COLO829 (cell line): ENCODE results near the gene NAA50.
A peak's percentile ranks its signal among the peaks of the same experiment; 100 is the strongest.

Experiments used
- DNase-seq: peaks from one replicate; pipeline ENCODE4 v3.0.0; 2012; ENCODE audit warnings: low spot score

The NAA50 gene

DNA sequence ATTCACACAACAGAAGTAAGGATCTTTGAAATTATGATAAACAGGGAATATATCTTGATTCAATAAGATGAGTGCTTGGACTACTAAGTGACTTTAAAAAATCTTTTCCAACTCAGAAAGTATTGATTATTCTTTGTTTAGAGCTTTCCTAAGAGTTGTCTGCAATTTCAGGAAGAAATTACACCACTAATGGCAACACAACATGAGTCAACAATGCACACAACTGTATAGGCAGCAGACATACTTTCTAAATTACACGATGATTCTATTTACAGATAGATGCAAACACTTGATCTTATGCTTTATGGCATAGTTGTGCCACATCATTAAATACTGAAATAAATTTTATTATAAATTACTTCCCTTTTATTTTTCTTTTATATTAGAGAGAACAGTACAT lies 4.4 kb downstream of the NAA50 start:
- DNase-seq, result no peak

DNA sequence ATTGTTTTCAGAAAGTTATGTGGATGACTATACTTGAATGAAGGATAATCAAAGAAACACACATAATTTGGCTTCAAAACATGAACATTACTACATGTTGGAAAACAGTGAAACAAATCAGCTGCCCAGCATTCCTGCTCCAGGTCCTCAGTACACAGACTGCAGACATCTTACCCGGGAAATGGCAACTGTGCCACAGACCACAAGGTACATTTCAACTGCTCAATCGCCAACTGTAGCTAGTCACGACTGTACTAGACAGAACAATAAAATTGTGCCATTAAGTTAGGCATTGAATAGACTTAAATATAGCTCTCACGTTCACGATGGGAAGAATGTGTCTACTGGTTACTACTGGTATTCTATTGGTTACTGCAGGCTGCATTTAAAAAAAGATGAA lies 5.0 kb downstream of the NAA50 start:
- DNase-seq, result no peak

DNA sequence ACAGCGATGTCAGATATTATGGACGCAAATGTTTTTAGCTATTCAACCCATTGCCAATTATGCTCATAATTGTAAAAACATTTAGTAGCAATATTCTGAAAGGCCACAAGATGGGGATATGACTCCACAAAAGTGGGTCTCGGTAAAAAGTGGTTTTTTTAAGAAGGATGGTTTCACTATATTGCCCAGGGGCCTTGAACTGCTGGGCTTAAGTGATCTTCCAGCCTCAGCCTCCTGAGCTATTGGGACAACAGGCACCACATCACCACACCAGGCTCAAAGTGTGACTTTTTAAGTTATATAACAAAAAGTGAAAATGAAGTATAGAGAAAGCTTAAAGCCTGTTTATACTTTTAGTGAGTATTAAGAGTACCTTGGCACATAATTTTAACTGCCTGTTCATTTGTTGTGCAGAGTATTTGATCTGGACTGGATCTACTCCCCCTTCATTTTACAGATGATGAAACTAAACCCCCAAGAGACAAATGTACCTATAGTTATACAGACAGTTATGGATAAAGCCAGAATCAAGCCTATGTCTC lies 9.4 kb downstream of the NAA50 start:
- peak; percentile 50 for DNase-seq

DNA sequence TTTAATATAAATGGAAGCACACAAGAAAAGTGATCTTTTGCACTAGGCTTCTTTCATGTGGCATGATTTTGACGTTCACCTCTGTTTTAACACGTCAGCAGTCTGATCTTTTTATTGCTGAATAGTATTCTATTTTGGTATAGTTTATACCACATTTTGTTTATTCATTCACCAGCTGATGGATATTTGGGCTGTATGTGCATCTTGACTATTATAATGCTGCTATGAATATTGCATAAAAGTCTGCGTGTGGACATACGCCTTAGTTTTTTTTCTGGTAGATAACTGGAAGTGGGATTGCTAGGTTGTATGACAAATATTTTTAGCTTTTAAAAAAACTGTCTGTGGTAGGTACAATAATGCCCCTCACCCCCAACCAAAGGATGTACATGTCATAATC lies 14.4 kb downstream of the NAA50 start:
- no peak for DNase-seq

DNA sequence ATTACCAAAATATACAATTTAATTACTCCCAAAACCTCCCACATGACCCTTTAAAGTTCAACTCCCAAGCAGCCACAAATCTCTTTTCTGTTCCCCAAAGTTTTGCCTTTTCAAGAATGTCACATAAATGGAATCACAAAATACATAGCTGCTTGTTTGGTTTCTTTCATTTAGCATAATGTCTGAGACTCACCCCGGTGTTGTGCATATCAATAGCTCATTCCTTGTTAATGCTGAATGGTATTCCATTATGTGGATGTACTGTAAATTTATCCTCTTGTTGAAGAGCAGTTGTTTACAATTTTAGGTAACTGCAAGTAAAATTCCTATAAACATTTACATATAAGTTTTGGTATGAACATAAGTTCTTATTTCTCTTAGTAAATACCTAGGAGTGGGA lies 15.5 kb downstream of the NAA50 start:
- no peak for DNase-seq

DNA sequence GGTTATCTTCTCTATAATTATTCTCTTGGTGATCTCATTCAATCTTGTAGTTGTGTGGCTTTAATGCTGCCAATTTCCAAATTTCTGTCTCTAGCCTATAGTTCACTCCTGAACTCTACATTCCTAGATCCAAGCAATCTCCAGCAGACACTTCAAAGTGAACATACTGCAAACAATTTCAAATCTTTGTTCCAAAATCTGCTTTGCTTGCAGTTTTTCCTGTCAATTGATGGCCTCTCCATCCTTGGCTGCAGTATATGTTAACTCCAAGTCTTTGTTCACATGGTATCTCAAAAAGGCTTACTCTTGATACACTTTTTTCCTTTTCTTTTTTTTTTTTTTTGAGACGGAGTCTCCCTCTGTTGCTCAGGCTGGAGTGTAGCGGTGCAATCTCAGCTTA lies 17.4 kb downstream of the NAA50 start:
- DNase-seq, result no peak

DNA sequence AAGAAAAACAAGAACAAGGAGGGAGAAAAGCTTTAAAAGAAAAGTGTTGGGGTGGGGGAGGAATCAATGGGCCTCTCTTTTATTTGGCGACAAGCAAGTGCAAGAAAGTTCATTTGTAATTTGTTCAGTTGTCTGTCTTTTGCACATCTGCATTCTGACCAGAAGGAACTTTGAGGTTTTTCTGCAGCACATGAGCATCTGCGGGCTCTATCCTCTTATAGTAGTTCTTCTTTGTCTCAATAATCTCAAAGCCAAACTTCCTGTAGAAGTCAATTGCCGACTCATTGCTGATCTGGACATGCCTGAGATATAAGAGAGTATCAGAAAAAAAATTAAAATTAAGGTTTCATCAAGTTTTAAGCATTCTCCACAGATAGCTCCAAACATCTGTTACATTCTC lies 24.4 kb downstream of the NAA50 start:
- DNase-seq, result no peak

DNA sequence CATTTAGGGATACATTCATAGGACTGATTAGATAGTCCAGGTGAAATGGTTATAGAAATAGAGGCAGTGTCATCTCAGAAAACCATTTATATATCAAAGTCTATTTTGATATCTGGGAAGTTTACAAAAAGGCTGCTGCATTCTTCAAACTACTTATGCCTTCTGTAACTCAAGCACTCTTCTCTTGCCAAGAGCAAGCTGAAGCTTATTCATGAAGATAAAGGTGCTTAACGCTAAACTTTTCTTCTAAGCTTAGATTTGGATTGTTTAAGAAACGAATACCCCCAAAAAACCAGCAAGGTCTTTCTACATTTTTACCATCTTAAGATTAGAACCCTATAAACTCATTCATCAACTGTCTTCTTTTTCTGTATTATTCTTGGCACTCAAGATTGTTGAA lies 26.3 kb downstream of the NAA50 start:
- no peak for DNase-seq

DNA sequence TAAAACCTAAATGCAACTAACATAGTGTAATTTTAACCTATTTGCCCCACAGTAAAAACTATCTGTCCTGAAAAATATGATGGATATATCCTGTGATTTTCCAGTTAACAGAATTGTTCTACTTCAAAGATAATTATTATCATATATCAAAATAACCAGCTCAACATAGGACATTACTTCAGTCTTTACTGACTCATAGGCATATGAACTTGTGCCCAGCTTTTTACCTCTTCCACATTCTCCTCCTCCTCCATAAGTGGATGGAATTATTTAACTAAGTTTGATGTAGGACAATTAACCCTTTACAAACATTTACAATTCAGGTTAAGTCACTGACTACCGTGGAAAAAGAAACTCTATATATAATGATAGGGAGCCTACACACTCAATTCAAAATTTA lies 26.8 kb downstream of the NAA50 start:
- DNase-seq, result no peak

DNA sequence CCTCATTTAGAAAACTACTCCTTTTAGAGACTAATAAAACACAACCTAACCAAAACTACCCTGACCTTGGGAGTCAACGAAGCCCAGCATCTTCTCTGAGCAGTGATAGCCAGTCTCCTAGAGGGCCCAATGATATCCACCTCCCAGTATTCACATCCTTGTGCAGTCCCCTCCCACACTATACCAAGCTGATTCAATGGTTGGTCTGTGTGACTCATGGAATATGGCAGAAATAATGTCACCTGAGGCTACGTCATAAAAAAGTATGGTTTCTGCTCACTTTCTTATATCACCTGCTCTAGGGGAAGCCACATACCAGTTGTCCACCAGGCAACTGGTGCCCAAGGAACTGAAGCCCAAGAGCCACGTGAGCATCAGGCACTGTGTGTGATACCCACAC lies 28.2 kb downstream of the NAA50 start:
- DNase-seq, result no peak

DNA sequence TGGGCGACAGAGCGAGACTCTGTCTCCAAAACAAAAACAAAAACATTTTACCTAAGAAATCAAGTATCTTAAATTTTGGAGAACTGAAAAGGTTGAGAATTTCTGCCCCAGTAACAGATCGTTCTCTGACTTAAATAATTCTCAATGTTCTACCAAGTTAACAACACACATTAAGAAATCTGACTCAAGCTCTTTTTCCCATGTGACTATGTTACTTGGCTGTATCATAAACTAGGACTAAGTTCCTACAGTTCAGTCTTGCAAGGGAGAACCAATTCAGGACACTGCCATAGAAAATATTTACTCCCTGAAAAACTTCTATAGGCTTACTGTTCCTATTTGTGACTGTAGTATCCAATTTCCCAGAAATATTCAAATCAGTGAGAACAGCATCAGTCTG lies 28.7 kb downstream of the NAA50 start:
- DNase-seq, result no peak

DNA sequence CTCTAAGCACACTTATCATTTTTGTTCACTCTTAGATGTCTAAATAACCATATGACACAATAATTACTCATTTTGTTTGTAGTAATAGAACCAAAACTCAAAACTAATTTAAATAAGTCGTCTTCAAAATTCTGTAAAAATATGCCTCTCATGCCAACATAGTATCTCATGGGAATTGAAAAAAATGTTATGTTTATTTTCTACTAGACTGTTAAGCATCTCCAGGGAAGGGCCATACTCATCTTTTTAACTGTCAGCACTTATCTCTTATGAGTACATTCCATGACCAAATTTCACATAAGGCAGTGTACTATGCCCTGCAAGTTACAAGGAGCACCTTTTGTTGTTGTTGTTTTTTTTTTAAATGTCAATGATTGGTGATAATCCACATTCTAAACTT lies 31.3 kb downstream of the NAA50 start:
- no peak for DNase-seq

DNA sequence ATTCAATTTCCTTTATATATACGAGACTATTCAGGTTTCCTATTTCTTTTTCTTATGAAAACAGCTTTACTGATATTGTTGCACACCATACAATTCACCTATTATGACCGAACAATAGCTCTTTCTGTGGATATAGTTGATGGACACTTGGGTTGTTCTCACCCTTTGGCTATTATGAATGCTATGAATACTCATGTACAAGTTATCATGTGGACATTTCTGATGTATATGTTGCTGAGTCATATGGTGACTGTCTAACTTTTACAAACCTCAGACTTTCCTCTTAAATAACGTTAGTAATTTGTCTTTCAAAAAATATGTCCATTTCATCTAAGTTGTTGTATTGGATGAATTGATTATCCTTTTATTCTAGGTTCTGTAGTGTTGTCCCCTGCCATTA lies 33.9 kb downstream of the NAA50 start:
- DNase-seq, result peak; percentile 76

DNA sequence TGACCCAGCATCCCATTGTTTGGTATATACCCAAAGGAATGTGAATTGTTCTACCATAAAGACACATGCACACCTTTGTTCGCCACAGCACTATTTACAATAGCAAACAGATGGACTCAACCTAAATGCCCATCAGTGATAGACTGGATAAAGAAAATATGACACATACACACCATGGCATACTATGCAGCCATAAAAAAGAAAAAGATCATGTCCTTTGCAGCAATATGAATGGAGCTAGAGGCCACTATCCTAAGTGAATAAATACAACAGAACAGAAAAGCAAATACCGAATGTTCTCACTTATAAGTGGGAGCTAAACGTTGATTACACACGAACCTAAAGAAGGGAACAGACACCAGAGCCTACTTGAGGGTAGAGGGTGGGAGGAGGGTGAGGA lies 38.2 kb downstream of the NAA50 start:
- no peak for DNase-seq

DNA sequence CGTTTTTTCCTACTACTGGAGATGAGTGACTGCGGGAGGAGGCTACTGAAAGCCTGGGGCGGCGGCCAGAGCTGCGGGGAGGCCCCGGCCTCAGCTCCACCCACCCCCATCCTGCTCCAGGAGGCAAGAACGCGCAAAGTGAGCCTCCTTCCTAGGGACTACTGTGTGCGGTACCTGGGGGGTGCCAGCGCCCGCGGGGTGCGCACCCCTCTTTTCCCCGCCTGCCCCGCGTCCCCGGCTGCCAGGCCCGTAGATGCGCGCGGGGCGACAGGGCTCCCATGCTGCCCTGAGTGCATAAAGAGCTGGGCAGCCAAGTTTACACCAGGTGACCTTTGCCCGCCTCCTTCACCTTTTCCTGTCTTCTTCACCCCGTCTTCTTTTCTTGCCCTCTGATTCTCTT lies 47.1 kb downstream of the NAA50 start:
- no peak for DNase-seq

DNA sequence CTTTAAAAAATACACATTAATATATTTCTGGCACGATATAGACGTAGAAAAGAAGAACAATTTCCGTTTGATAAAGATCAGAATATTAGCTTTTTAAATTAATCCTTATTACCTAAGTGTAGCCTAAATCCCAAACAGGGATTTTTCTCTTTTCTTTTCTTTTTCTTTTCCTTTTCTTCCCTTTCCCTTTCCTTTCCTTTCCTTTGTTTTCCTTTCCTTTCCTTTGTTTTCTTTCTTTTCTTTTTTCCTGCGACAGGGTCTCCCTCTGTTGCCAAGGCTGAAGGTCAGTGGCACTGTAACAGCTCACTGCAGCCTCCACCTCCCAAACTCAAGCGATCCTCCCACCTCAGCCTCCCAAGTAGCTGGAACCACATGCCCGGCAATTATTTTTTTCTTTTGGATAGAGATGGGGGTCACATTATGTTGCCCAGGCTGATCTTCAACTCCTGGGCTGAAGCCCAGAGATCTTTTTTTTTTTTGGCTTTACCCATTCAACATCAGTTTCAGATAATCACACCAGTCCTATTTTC lies 47.8 kb downstream of the NAA50 start:
- no peak for DNase-seq

DNA sequence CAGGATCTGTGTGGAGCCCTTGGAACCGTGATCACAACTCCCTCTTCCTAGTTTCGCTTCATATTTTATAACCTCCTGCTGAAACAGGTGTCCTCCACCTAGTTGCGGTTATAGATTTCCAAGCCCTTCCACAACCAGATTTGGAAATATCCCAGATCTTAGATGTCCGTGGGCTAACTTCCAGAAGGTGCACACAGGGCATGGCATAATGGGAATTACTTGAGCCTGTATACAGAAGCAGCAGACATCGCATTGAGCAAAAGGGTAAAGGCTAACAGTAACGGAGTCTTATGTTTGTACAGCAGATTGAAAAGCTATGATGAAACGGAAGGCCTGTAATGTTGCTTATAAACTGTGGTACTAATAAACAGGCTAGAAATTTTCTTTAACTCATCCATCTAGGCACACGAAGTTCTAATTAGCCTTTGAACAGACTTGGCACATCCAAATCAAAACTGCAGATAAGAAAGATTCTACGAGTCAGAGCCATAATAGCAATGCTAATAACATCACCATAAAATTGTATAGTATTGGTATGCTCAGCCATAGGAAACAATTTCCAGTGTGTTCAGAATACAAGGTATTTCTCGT lies 48.5 kb downstream of the NAA50 start:
- DNase-seq, result peak; percentile 28

DNA sequence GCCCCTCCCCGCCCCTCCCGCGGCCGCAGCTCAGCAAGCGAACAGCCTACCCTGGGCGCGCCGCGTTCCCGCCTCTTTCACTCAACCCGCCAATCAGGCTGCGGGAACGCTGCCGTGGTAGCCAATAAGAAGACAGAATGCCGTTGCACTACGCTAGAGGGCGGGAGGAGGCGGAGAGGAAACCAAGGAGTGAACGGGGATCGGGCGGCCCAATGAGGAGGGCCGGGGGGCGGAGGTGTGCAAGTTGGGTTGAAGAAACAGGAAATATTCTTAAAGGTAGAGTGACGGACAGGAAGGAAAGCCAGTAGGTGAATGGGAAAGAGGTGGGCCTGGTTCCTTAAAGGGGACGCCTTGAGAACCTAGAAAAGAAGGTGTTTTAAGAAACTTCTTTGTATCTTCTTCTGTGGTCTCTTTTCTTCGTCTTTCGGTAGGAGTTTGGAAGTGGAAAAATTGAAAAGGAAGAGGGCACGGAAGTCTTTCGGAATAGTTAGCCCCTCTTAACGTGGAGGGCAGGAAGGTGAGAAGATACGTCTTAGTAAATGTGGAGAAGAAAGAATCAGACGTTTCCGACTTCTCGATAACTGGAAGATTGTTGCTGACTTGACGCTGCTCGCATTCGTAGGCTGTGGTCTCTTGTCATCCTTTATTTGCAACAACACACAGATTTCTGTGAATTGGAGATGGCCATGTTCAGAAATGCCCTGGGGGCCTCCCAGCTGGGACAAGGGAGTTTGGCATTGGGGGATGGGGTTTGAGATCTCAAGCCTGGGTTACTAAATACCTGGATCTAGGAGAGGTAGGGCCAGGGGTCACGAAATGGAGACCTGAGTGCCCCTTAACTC lies 49.2 kb downstream of the NAA50 start:
- peak; percentile 99 for DNase-seq

DNA sequence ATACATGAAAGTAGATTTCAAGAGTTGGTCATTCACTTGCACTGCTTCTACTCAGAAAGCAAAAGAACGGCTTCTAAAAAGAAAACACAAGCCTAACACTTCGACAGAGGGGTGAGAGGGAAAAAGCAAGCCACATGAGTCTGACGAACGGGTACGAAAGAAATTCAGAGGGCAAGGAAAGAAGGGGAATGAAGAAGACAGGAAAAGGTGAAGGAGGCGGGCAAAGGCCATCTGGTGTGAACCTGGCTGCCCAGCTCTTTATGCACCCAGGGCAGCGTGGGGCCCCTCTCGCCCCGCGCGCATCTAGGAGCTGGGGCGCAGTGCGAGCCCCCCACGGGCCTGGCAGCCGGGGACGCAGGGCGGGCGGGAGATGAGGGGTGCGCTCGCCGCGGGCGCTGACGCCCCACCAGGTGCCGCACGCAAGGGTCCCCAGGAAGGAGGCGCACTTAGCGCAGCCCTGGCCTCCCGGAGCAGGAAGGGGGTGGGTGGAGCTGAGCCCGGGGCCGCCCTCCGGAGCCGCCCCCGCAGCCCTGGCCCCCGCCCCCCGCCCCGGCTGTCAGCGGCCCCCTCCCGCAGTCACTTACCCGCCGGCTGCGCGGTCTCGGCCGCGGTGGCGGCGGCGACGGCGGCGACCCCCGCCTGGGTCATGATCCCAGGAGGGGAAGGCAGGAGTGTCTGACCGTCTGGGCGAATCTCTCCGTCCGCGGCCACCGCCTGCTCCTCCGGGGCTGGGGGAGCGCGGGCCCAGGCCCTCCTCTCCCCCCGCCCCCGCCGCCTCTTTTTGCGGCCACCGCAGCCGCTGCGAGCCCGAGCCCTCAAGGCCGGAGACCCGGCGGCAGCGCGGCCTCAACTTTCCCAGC lies 50.0 kb downstream of the NAA50 start, which contains the start of gene USF3:
USF3 (minus strand) TSS at position 857 of the 860 bp plus-strand sequence. CDS start 21,764 bp downstream, outside the sequence.
- DNase-seq, result peak; percentile 76

DNA sequence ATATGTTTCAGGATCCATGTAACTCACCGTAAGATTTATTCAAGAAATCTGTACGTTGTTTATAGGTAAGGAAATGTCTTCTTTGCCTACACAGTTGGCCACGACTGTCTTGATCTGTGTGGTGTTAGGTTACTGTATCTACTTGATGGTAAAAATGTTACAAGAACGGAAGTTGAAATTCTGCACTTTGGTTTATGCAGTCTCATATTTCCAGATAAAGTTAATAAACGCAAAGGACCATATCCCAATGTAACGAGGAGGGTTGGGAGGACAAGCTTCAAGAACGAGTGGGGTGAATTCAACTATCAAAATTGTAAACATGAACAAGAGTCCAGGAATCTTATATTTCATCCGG lies 50.6 kb downstream of the NAA50 start:
- DNase-seq, result no peak

DNA sequence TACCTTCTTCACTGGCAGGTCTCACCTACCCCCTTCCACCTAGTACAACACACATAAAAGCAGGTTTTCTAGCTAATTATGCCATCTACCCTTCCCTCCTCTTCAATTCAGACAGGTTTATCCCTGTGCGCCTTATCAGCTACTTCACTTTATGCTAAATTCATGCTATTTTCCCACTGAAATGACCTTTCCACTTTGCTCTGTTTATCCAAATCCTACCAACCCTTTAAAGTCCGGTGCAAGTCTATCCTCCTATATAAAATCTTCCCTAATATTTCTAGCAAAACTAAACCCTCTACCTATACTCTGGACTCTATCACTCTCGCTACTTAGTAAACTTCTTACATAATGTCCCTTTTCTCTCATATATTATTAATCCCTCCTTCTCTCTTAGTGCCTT lies 55.6 kb downstream of the NAA50 start:
- DNase-seq, result no peak

DNA sequence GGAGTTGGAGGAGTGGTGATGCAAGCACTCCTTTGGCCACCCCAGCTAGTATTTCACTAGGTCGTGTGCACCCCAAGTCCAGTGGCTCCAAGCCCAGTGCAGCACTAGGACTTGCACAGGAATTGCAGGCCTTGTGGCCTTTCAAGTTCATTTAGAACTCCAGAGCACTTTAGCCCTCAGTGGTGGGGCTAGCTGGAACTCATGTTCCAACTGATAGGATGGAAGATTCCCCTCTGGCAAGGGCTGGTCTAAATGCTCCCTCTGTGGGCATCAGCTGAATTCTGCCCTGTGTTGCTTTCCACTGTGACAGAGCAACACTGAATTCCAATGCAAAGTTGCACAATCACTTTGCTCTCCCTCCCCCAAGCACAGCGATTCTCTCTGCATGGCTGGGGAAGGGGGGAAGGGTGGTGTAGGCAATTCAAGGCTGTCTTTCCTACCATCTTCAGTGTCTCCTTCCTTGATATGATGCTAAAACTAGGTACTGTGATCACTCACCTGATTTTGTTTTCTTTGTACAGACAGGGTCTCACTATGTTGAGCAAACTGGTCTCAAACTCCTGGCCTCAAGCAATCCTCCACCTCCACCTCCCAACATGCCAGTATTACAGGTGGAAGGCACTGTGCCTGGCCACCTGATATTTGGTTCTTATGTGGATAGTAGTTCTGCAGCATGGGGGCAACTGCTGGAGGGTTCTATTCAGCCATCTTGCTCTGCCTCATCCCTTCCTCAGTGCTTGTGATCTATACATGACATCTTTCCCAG lies 59.9 kb downstream of the NAA50 start:
- DNase-seq, result no peak
